Measurements from ENCODE around the gene HS3ST6. TPM values are rescaled to one million over a fixed set of nuclear protein-coding genes. Genes with fewer than 3 reads are reported as not detected.

HS3ST6 gene
- total RNA-seq, 1 donor from 2014 or later, result not detected

- Histone ChIP-seq H3K9ac (ENCODE audit: low read depth in 1 of 3, low read length in 3 of 3) (no peak overlapping the region), H3K4me1 (ENCODE audit: control insufficient read depth in 3 of 3, insufficient read depth in 3 of 3, low read length in 3 of 3) (no peaks in the 10 kb centered on the region), H3K36me3 (ENCODE audit: control insufficient read depth in 3 of 3, insufficient read depth in 3 of 3, low read length in 3 of 3) (no peaks in the 10 kb centered on the region)
Observed at GRCh38 chr16:1870365-1871082, 47.7 kb downstream of the HS3ST6 start.

GRCh38 chr16:1865902-1866690 is 52.1 kb downstream of the HS3ST6 start:
- H3K4me1 ChIP-seq (ENCODE audit: control insufficient read depth in 3 of 3, insufficient read depth in 3 of 3, low read length in 3 of 3), result no peaks in the 10 kb centered on the region
- H3K9ac ChIP-seq (ENCODE audit: low read depth in 1 of 3, low read length in 3 of 3), result no peak overlapping the region
- no peaks in the 10 kb centered on the region for H3K9me3 ChIP-seq (ENCODE audit: control insufficient read depth in 3 of 3, low read length in 3 of 3)
- H3K36me3 ChIP-seq (ENCODE audit: control insufficient read depth in 3 of 3, insufficient read depth in 3 of 3, low read length in 3 of 3), result no peaks in the 10 kb centered on the region
- H3K27me3 ChIP-seq (ENCODE audit: control insufficient read depth in 3 of 3, insufficient read depth in 3 of 3, low read length in 3 of 3), result peaks cover 5 to 18% (median 7%) of the 10 kb centered on the region in 3 donors
- no peak overlapping the region for H3K4me3 ChIP-seq (ENCODE audit: low read length in 3 of 3)
- no peak overlapping the region for H3K27ac ChIP-seq (ENCODE audit: low read depth, low read length)

More at GRCh38 chr16:1870365-1871082, 47.7 kb downstream of the HS3ST6 start:
- Histone ChIP-seq H3K4me3 (ENCODE audit: low read length in 3 of 3) (no peak overlapping the region), H3K27me3 (ENCODE audit: control insufficient read depth in 3 of 3, insufficient read depth in 3 of 3, low read length in 3 of 3) (peaks cover 11 to 18% (median 17%) of the 10 kb centered on the region in 3 donors), H3K27ac (ENCODE audit: low read depth, low read length) (no peak overlapping the region), H3K9me3 (ENCODE audit: control insufficient read depth in 3 of 3, low read length in 3 of 3) (no peaks in the 10 kb centered on the region)

GRCh38 chr16:1863681-1864460 is 54.3 kb downstream of the HS3ST6 start:
- H3K4me3 ChIP-seq (ENCODE audit: low read length in 3 of 3), result no peak overlapping the region
- no peaks in the 10 kb centered on the region for H3K9me3 ChIP-seq (ENCODE audit: control insufficient read depth in 3 of 3, low read length in 3 of 3)
- H3K4me1 ChIP-seq (ENCODE audit: control insufficient read depth in 3 of 3, insufficient read depth in 3 of 3, low read length in 3 of 3), result no peaks in the 10 kb centered on the region
- no peak overlapping the region for H3K27ac ChIP-seq (ENCODE audit: low read depth, low read length)
- H3K9ac ChIP-seq (ENCODE audit: low read depth in 1 of 3, low read length in 3 of 3), result no peak overlapping the region
- H3K36me3 ChIP-seq (ENCODE audit: control insufficient read depth in 3 of 3, insufficient read depth in 3 of 3, low read length in 3 of 3), result no peaks in the 10 kb centered on the region
- H3K27me3 ChIP-seq (ENCODE audit: control insufficient read depth in 3 of 3, insufficient read depth in 3 of 3, low read length in 3 of 3), result peaks cover 12 to 28% (median 23%) of the 10 kb centered on the region in 3 donors

- Histone ChIP-seq H3K27ac (ENCODE audit: low read depth, low read length) (no peak overlapping the region), H3K4me1 (ENCODE audit: control insufficient read depth in 3 of 3, insufficient read depth in 3 of 3, low read length in 3 of 3) (no peaks in the 10 kb centered on the region), H3K9ac (ENCODE audit: low read depth in 1 of 3, low read length in 3 of 3) (no peak overlapping the region), H3K9me3 (ENCODE audit: control insufficient read depth in 3 of 3, low read length in 3 of 3) (no peaks in the 10 kb centered on the region), H3K36me3 (ENCODE audit: control insufficient read depth in 3 of 3, insufficient read depth in 3 of 3, low read length in 3 of 3) (no peaks in the 10 kb centered on the region), H3K27me3 (ENCODE audit: control insufficient read depth in 3 of 3, insufficient read depth in 3 of 3, low read length in 3 of 3) (peaks cover 26 to 40% (median 35%) of the 10 kb centered on the region in 3 donors), H3K4me3 (ENCODE audit: low read length in 3 of 3) (no peak overlapping the region)
Observed at GRCh38 chr16:1862394-1862793, 55.8 kb downstream of the HS3ST6 start.

- no peak overlapping the region for H3K27ac ChIP-seq (ENCODE audit: low read depth, low read length)
- H3K4me3 ChIP-seq (ENCODE audit: low read length in 3 of 3), result no peak overlapping the region
- no peaks in the 10 kb centered on the region for H3K36me3 ChIP-seq (ENCODE audit: control insufficient read depth in 3 of 3, insufficient read depth in 3 of 3, low read length in 3 of 3)
- no peak overlapping the region for H3K9ac ChIP-seq (ENCODE audit: low read depth in 1 of 3, low read length in 3 of 3)
- H3K9me3 ChIP-seq (ENCODE audit: control insufficient read depth in 3 of 3, low read length in 3 of 3), result no peaks in the 10 kb centered on the region
- no peaks in the 10 kb centered on the region for H3K4me1 ChIP-seq (ENCODE audit: control insufficient read depth in 3 of 3, insufficient read depth in 3 of 3, low read length in 3 of 3)
- peaks cover 31 to 46% (median 40%) of the 10 kb centered on the region in 3 donors for H3K27me3 ChIP-seq (ENCODE audit: control insufficient read depth in 3 of 3, insufficient read depth in 3 of 3, low read length in 3 of 3)
Observed at GRCh38 chr16:1861730-1862129, 56.5 kb downstream of the HS3ST6 start.

Small RNAs within 50 kb of the gene (small RNA-seq; reads per million reads assigned to genes)
- not detected for gene SNORA10
- gene SNORA64, result not detected

Other genes with a start within 250 kb of the HS3ST6 start
- gene JPT2, start 240.1 kb downstream of the HS3ST6 start, total RNA-seq, result 22.4 TPM
- gene MAPK8IP3, start 212.2 kb downstream of the HS3ST6 start, total RNA-seq, result 28.7 TPM
- gene NME3, start 146.9 kb downstream of the HS3ST6 start, total RNA-seq, result 20.4 TPM
- gene EME2, start 145.6 kb downstream of the HS3ST6 start, total RNA-seq, result 5.2 TPM
- gene MRPS34, start 145.3 kb downstream of the HS3ST6 start, total RNA-seq, result 17.7 TPM
- gene SPSB3, start 135.8 kb downstream of the HS3ST6 start, total RNA-seq, result 27.7 TPM
- 40.7 TPM for gene NUBP2, start 135.5 kb downstream of the HS3ST6 start, total RNA-seq
- not detected for gene IGFALS, start 124.7 kb downstream of the HS3ST6 start, total RNA-seq
- gene HAGH, start 91.6 kb downstream of the HS3ST6 start, total RNA-seq, result 42.3 TPM
- gene FAHD1, start 91.2 kb downstream of the HS3ST6 start, total RNA-seq, result 23.0 TPM
- under 0.01 TPM for gene MEIOB, start 46.3 kb downstream of the HS3ST6 start, total RNA-seq
- 13.6 TPM for gene MSRB1, start 24.8 kb upstream of the HS3ST6 start, total RNA-seq
- 84.5 TPM for gene RPL3L, start 36.3 kb upstream of the HS3ST6 start, total RNA-seq
- gene NDUFB10, start 41.1 kb upstream of the HS3ST6 start, total RNA-seq, result 130 TPM
- gene RPS2, start 46.4 kb upstream of the HS3ST6 start, total RNA-seq, result 3,178 TPM
- not detected for gene RNF151, start 48.4 kb upstream of the HS3ST6 start, total RNA-seq
- gene TBL3, start 53.6 kb upstream of the HS3ST6 start, total RNA-seq, result 18.8 TPM
- gene NOXO1, start 63.1 kb upstream of the HS3ST6 start, total RNA-seq, result 1.6 TPM
- 4.7 TPM for gene GFER, start 65.8 kb upstream of the HS3ST6 start, total RNA-seq
- 0.52 TPM for gene SYNGR3, start 71.6 kb upstream of the HS3ST6 start, total RNA-seq
- gene ZNF598, start 91.4 kb upstream of the HS3ST6 start, total RNA-seq, result 4.7 TPM
- gene NPW, start 101.4 kb upstream of the HS3ST6 start, total RNA-seq, result not detected
- 15.1 TPM for gene NHERF2, start 108.5 kb upstream of the HS3ST6 start, total RNA-seq
- 13.6 TPM for gene NTHL1, start 129.4 kb upstream of the HS3ST6 start, total RNA-seq
- 49.6 TPM for gene TSC2, start 129.6 kb upstream of the HS3ST6 start, total RNA-seq
- gene PKD1, start 217.5 kb upstream of the HS3ST6 start, total RNA-seq, result 88.7 TPM
- not detected for gene RAB26, start 230.2 kb upstream of the HS3ST6 start, total RNA-seq
- 24.0 TPM for gene TRAF7, start 237.4 kb upstream of the HS3ST6 start, total RNA-seq